K562 (cell line): ENCODE data around the gene CDKN1C. TPM values are rescaled to one million over a fixed set of nuclear protein-coding genes. Genes with fewer than 3 reads are reported as not detected.
A peak's percentile ranks its signal among the peaks of the same experiment; 100 is the strongest.

ENCODE experiments used
- ATAC-seq: fragments of 200-7000 bp; cut with Tn5 transposase; 3 replicates; pipeline ENCODE4 v1.9.1; 2020; ENCODE audit warnings: moderate library complexity
- BruUV-seq: library from RNA; stranded (reverse); fragments of 400-500 nt; replicated peaks from 2 replicates; lab custom pipeline; 2021; lab: Mats Ljungman, UMichigan
- CTCF ChIA-PET: fragments of 300-600 bp; formaldehyde crosslinking; extraction: SDS; loops from one replicate; lab custom pipeline; 2021; ENCODE audit warnings: low intra/inter-chr PET ratio; lab: Yijun Ruan, JAX
- POLR2A ChIA-PET: fragments of 300-600, 350-650 bp; sonication (Branson Sonifier 250); formaldehyde crosslinking; extraction: SDS; loops from one replicate; lab custom pipeline; 2021; ENCODE audit warnings: antibody characterized with exemption, inconsistent platforms; lab: Yijun Ruan, JAX
- DNase-seq, 4 experiments: peaks; one replicate each; pipeline versions ENCODE4 v3.0.0 to v3.0.0-alpha.2; 2011 to 2018; ENCODE audit warnings: low spot score in 3 of 4, mixed read lengths in 3 of 4; ENCODE audit errors: extremely low read depth in 1 of 4
- FAIRE-seq: peaks from 2 replicates; lab custom pipeline; 2011; peaks lifted over from hg19 to GRCh38; lab: Jason Lieb, UNC
- H2AFZ ChIP-seq: 2 replicates; pipeline ENCODE4 v1.6.0; 2011; ENCODE audit warnings: low read depth, low read length, control low read depth, inconsistent platforms
- H3K27ac ChIP-seq: fragments of 200-600 bp; 3 replicates; pipeline ENCODE4 v1.8.0; 2011; ENCODE audit warnings: low read depth, mild to moderate bottlenecking, control low read depth, inconsistent platforms, low read length, moderate library complexity, mixed read lengths; ENCODE audit errors: extremely low read depth
- H3K27me3 ChIP-seq, 2 experiments: fragments of 300-600 bp in 1 of 2; 2 replicates in 1 of 2; 3 replicates in 1 of 2; pipeline versions ENCODE4 v1.6.0 to v1.8.0; 2011; ENCODE audit warnings: inconsistent platforms in 2 of 2, low read length in 2 of 2, mild to moderate bottlenecking in 1 of 2, mixed read lengths in 1 of 2, moderate library complexity in 1 of 2; ENCODE audit not compliant: control insufficient read depth in 2 of 2, insufficient read depth in 2 of 2
- H3K36me3 ChIP-seq: fragments of 300-600 bp; 3 replicates; pipeline ENCODE4 v1.8.0; 2011; ENCODE audit warnings: mild to moderate bottlenecking, low read length, inconsistent platforms; ENCODE audit not compliant: control insufficient read depth, insufficient read depth
- H3K4me1 ChIP-seq, 2 experiments: fragments of 200-600 bp in 1 of 2; replicated peaks in 1 of 2; 2 replicates in 1 of 2; 3 replicates in 1 of 2; pipeline versions ENCODE4 v1.5.1 to v1.8.0; 2011; ENCODE audit warnings: inconsistent platforms in 2 of 2, low read length in 2 of 2, mild to moderate bottlenecking in 1 of 2, mixed read lengths in 1 of 2, moderate library complexity in 1 of 2; ENCODE audit not compliant: control insufficient read depth in 2 of 2, insufficient read depth in 2 of 2
- H3K4me2 ChIP-seq: 2 replicates; pipeline ENCODE4 v1.6.1; 2011; ENCODE audit warnings: low read length, control low read depth, inconsistent platforms, mixed read lengths; ENCODE audit not compliant: insufficient read depth
- H3K4me3 ChIP-seq: fragments of 200-600 bp; sonication (generic), shearing (Covaris generic); 2 replicates; pipeline ENCODE4 v1.5.1; 2016; ENCODE audit warnings: control low read depth, inconsistent platforms
- H3K79me2 ChIP-seq: fragments of 200-600 bp; 3 replicates; pipeline ENCODE4 v1.8.0; 2011; ENCODE audit warnings: low read length, inconsistent platforms; ENCODE audit not compliant: control insufficient read depth, insufficient read depth
- H3K9ac ChIP-seq, 2 experiments: 2 replicates each; pipeline versions ENCODE4 v1.6.0 to v1.6.1; 2011; ENCODE audit warnings: low read depth in 2 of 2, low read length in 2 of 2, control low read depth in 1 of 2, inconsistent platforms in 1 of 2, mild to moderate bottlenecking in 1 of 2, mixed read lengths in 1 of 2; ENCODE audit not compliant: insufficient read depth in 1 of 2
- H3K9me1 ChIP-seq: one replicate; pipeline ENCODE4 v1.6.0; 2011; ENCODE audit warnings: inconsistent platforms, mild to moderate bottlenecking, low read length, moderate library complexity; ENCODE audit not compliant: control insufficient read depth, insufficient read depth
- H3K9me3 ChIP-seq: replicated peaks from 2 replicates; pipeline ENCODE4 v1.5.1; 2011; ENCODE audit warnings: low read depth, low read length, inconsistent platforms; ENCODE audit not compliant: control insufficient read depth, insufficient read depth
- H4K20me1 ChIP-seq: replicated peaks from 2 replicates; pipeline ENCODE4 v1.6.1; 2011; ENCODE audit warnings: low read length, inconsistent platforms, mixed read lengths; ENCODE audit not compliant: control insufficient read depth, insufficient read depth
- ARID1B ChIP-seq: fragments of 450-650 bp; IDR thresholded peaks from 2 replicates; pipeline ENCODE4 v1.6.1; 2016; ENCODE audit warnings: antibody characterized with exemption, mild to moderate bottlenecking, inconsistent platforms
- ARNT ChIP-seq, 2 experiments: fragments of 450-650 bp; IDR thresholded peaks; 2 replicates each; pipeline ENCODE4 v1.6.1; 2016; ENCODE audit warnings: mild to moderate bottlenecking in 1 of 2
- DPF2 ChIP-seq: fragments of 450-650 bp; IDR thresholded peaks from 2 replicates; pipeline ENCODE4 v1.6.1; 2016
- E2F1 ChIP-seq: sonication (generic); formaldehyde crosslinking; IDR thresholded peaks from 2 replicates; pipeline ENCODE4 v1.8.1; 2023; ENCODE audit warnings: mild to moderate bottlenecking, missing genetic modification reagents, moderate library complexity
- GTF2E2 ChIP-seq: fragments of 200-800 bp; sonication (Bioruptor generic); IDR thresholded peaks from 2 replicates; pipeline ENCODE4 v1.6.1; 2016; ENCODE audit warnings: missing genetic modification characterization, missing compliant biosample characterization
- KHSRP ChIP-seq: fragments of 450-650 bp; IDR thresholded peaks from 2 replicates; pipeline ENCODE4 v1.6.1; 2017
- MYBL2 ChIP-seq, 2 experiments: fragments of 450-650 bp in 1 of 2; sonication (generic) in 1 of 2; formaldehyde crosslinking in 1 of 2; IDR thresholded peaks; 2 replicates each; pipeline versions ENCODE4 v1.6.1 to v1.8.1; 2017 to 2022; ENCODE audit warnings: borderline replicate concordance in 1 of 2, inconsistent platforms in 1 of 2, low read depth in 1 of 2, mild to moderate bottlenecking in 1 of 2, missing genetic modification reagents in 1 of 2, moderate library complexity in 1 of 2
- RBFOX2 ChIP-seq: fragments of 200-400 bp; formaldehyde crosslinking; IDR thresholded peaks from 2 replicates; pipeline ENCODE4 v1.6.1; 2017; ENCODE audit warnings: low read depth, mild to moderate bottlenecking, low read length, moderate library complexity
- RBM22 ChIP-seq: fragments of 200-400 bp; formaldehyde crosslinking; IDR thresholded peaks from 2 replicates; pipeline ENCODE4 v1.6.1; 2018; ENCODE audit warnings: low read length, low read depth; ENCODE audit not compliant: poor library complexity, severe bottlenecking
- UBTF ChIP-seq, 2 experiments: IDR thresholded peaks; 2 replicates each; pipeline ENCODE4 v1.6.1; 2012; ENCODE audit warnings: improper control_type of control experiment in 2 of 2, low read depth in 2 of 2, low read length in 2 of 2, borderline replicate concordance in 1 of 2
- ZNF408 ChIP-seq: fragments of 250-450 bp; sonication (Bioruptor Pico); IDR thresholded peaks from 2 replicates; pipeline ENCODE4 v1.4.0; 2020; ENCODE audit warnings: low read depth, mild to moderate bottlenecking, moderate library complexity
- WGBS: fragments of 100-300 bp; shearing (Covaris generic); methylation state at CpG from one replicate; pipeline ENCODE4 v1.1.6; 2016; ENCODE audit warnings: low coverage, mixed read lengths; ENCODE audit not compliant: insufficient coverage; ENCODE audit errors: missing lambda C conversion rate; 5-methylcytosine and 5-hydroxymethylcytosine counted together
- in situ Hi-C: fragments of 300-500 bp; cut with MboI; formaldehyde crosslinking; loops from 4 replicates; pipeline ENCODE4 v1.15.0; 2018; ENCODE audit warnings: inconsistent platforms, mixed read lengths
- intact Hi-C: fragments of 100-400 bp; cut with micrococcal nuclease; formaldehyde crosslinking; loops from 2 replicates; pipeline ENCODE4 v1.14.2; 2022
- polyA plus RNA-seq, 8 experiments: library from polyadenylated mRNA; depleted of rRNA in 4 of 8; stranded (reverse) in 5 of 8; unstranded in 3 of 8; fragments of >200 nt; fragmentation: Nextera tagmentation in 2 of 8; fragmentation: Illumina TruSeq in 1 of 8; extraction: Ambion mirVana in 2 of 8; extraction: Trizol in 1 of 8; gene quantifications; 2 replicates each; pipeline versions ENCODE4 v1.2.1 to v1.2.3, GENCODE V29; 2011 to 2014; ENCODE audit warnings: inconsistent platforms in 1 of 8, missing spikeins in 1 of 8
- total RNA-seq, 7 experiments: library from RNA; depleted of rRNA in 6 of 7; stranded (reverse); fragments of >200 nt in 6 of 7; fragmentation: Illumina TruSeq in 2 of 7; extraction: Trizol in 2 of 7; gene quantifications; 2 replicates each; pipeline versions ENCODE4 v1.2.1 to v1.2.3, GENCODE V29; 2011 to 2021; ENCODE audit warnings: low replicate concordance in 1 of 7

Gene CDKN1C
- total and polyA plus RNA-seq, 9 of the 15 experiments (the other 6 are each of a cell fraction or from before 2014, with no cell fraction given) = 2.8 to 21.1 (median 9.3) TPM

GRCh38 chr11:2929531-2929949 is 44.0 kb upstream of the CDKN1C start (continued):
- TF ChIP-seq UBTF (IDR thresholded peaks at IDR 0.05; ENCODE audit: borderline replicate concordance in 1 of 2, low read depth in 2 of 2, low read length in 2 of 2) = peak in 1 of 2 experiments; percentile 69; a peak in 1 of 4 replicates

- TSS peak; percentile 87 for BruUV-seq
- WGBS = under 1% methylated on average over 91 of the region's 113 CpGs
- H3K4me1 ChIP-seq = peaks cover 10 to 73% of the 10 kb centered on the region in 2 experiments; a peak in 4 of 5 replicates
- DNase-seq (peak; percentile 73 to 96 (median 78)), ATAC-seq (peak; percentile 76), FAIRE-seq (peak; percentile 19)
- H3K79me2 ChIP-seq = peaks cover 15% of the 10 kb centered on the region; the same call in 2 of the 3 replicates
- H3K9ac ChIP-seq = peak within 1 kb of the TSS; percentile 70 to 94
- no peaks in the 10 kb centered on the region for H3K9me3 ChIP-seq
- peak within 1 kb of the TSS; percentile 81 for H3K27ac ChIP-seq
- ChIA-PET CTCF (interaction anchor here (1.6 to 5.2 kb wide), 2 partner anchors 163 to 396 kb away, joined by 5 to 59 read pairs; no protein-coding TSS in a partner anchor), POLR2A (interaction anchor here (0.6 to 2.3 kb wide), 25 partner anchors 8 to 1554 kb away, joined by 3 to 22 read pairs (median 4); a partner anchor contains a TSS)
- H3K27me3 ChIP-seq = no peaks in the 10 kb centered on the region
- intact Hi-C loops = no loop called here
- H3K4me3 ChIP-seq = peak within 1 kb of the TSS; percentile 76
- no peaks in the 10 kb centered on the region for H3K9me1 ChIP-seq
- in situ Hi-C loops = no loop called here
- peaks cover 13% of the 10 kb centered on the region for H4K20me1 ChIP-seq
- H2AFZ ChIP-seq = peak within 1 kb of the TSS; percentile 93
- peak within 1 kb of the TSS; percentile 88 for H3K4me2 ChIP-seq
- no peaks in the 10 kb centered on the region for H3K36me3 ChIP-seq
- TF ChIP-seq ARID1B = peak; percentile 15; the same call in 1 of the 2 replicates
- no peak for TF ChIP-seq DPF2
- TF ChIP-seq UBTF (IDR thresholded peaks at IDR 0.05; ENCODE audit: borderline replicate concordance in 1 of 2, low read depth in 2 of 2, low read length in 2 of 2) = peak; percentile 70 to 79; a peak in 1 of 4 replicates
- TF ChIP-seq E2F1 (CRISPR knock-in tag) = 0 out of 2 replicates have a peak, but pooled peaks have one; percentile 41
- TF ChIP-seq MYBL2 (IDR thresholded peaks at IDR 0.05; ENCODE audit: low read depth) = no peak
- TF ChIP-seq MYBL2 (CRISPR knock-in tag; IDR thresholded peaks at IDR 0.05; ENCODE audit: borderline replicate concordance) = no peak
- no peak for TF ChIP-seq KHSRP
- no peak for TF ChIP-seq ZNF408
- TF ChIP-seq ARNT (IDR thresholded peaks at IDR 0.05) = no peak
- TF ChIP-seq RBFOX2 = peak; percentile 84
- TF ChIP-seq GTF2E2 = no peak
- peak; percentile 23 for TF ChIP-seq RBM22
These were observed 43.3 kb upstream of the CDKN1C start, which contains the start of gene PHLDA2 for GRCh38 chr11:2928605-2929530. TSS of gene PHLDA2 (minus strand) at chr11:2929420. CDS start at chr11:2929364, 56 bp downstream.
